GM20431 (cell line): ENCODE results near the gene HBS1L.

ENCODE experiments used
- in situ Hi-C: fragments of 300-500 bp; cut with MseI, MboI; formaldehyde crosslinking; loops from one replicate; pipeline ENCODE4 v1.15.0; 2020; ENCODE audit warnings: low sequenced_read_pairs; ENCODE audit not compliant: unreplicated experiment

The HBS1L gene

GRCh38 chr6:135004399-135004798 lies 50.2 kb downstream of the HBS1L start:
- in situ Hi-C loops: no loop called here

GRCh38 chr6:135002974-135003703 lies 51.5 kb downstream of the HBS1L start:
- in situ Hi-C loops: no loop called here

- in situ Hi-C loops: no loop called here
Measured at GRCh38 chr6:135002229-135002844, 52.3 kb downstream of the HBS1L start.

GRCh38 chr6:134999107-134999506 lies 55.5 kb downstream of the HBS1L start:
- in situ Hi-C loops: no loop called here

GRCh38 chr6:134997133-134997995 lies 57.3 kb downstream of the HBS1L start:
- in situ Hi-C loops: no loop called here

GRCh38 chr6:134995536-134995935 lies 59.1 kb downstream of the HBS1L start:
- in situ Hi-C loops: no loop called here

GRCh38 chr6:134994431-134994830 lies 60.2 kb downstream of the HBS1L start:
- in situ Hi-C loops: no loop called here

- in situ Hi-C loops: no loop called here
Measured at GRCh38 chr6:134992155-134992554, 62.5 kb downstream of the HBS1L start.

GRCh38 chr6:134990262-134990661 lies 64.4 kb downstream of the HBS1L start:
- in situ Hi-C loops: no loop called here

GRCh38 chr6:134984821-134985220 lies 69.8 kb downstream of the HBS1L start:
- in situ Hi-C loops: no loop called here

- in situ Hi-C loops: no loop called here
Measured at GRCh38 chr6:134983823-134984222, 70.8 kb downstream of the HBS1L start.

GRCh38 chr6:134982161-134982560 lies 72.5 kb downstream of the HBS1L start:
- in situ Hi-C loops: no loop called here

GRCh38 chr6:134980846-134981245 lies 73.8 kb downstream of the HBS1L start:
- in situ Hi-C loops: no loop called here

- in situ Hi-C loops: no loop called here
Measured at GRCh38 chr6:134979142-134979541, 75.5 kb downstream of the HBS1L start.

- in situ Hi-C loops: no loop called here
Measured at GRCh38 chr6:134974370-134974769, 80.3 kb downstream of the HBS1L start.

GRCh38 chr6:134967711-134968110 lies 86.9 kb downstream of the HBS1L start:
- in situ Hi-C loops: no loop called here

- in situ Hi-C loops: no loop called here
Measured at GRCh38 chr6:134964451-134965203, 90.0 kb downstream of the HBS1L start.

- in situ Hi-C loops: no loop called here
Measured at GRCh38 chr6:134962421-134962820, 92.2 kb downstream of the HBS1L start.

- in situ Hi-C loops: no loop called here
Measured at GRCh38 chr6:134961366-134961765, 93.3 kb downstream of the HBS1L start.

GRCh38 chr6:134959603-134960002 lies 95.0 kb downstream of the HBS1L start:
- in situ Hi-C loops: no loop called here
